ENCODE measurements around the gene CENPV. TPM values are rescaled to one million over a fixed set of nuclear protein-coding genes. Genes with fewer than 3 reads are reported as not detected.
"Not testable (repeated sequence)": the region's sequence is repeated elsewhere in the genome, so short reads cannot be mapped to it uniquely, and the experiment has no call there.

Gene CENPV
- total and polyA plus RNA-seq, 2 donors (not counting 3 experiments of a cell fraction or from before 2014, with no cell fraction given) = 38.2 to 41.6 TPM

- FAIRE-seq; dilution Hi-C loops (cut with MboI; ENCODE audit: extremely low pct_ligation_motif_present, low sequenced_read_pairs); DNase-seq (ENCODE audit: low read depth, low spot score): not testable (repeated sequence)
Measured at GRCh38 chr17:16296072-16296471, 57.2 kb downstream of the CENPV start.

GRCh38 chr17:16294560-16294959 lies 58.7 kb downstream of the CENPV start:
- Histone ChIP-seq H3K27me3 (ENCODE audit: control insufficient read depth in 2 of 2, insufficient read depth in 2 of 2, low read length in 2 of 2) (no peaks in the 10 kb centered on the region), H3K4me2 (ENCODE audit: insufficient read depth, low read length) (no peak overlapping the region), H3K79me2 (ENCODE audit: control insufficient read depth, insufficient read depth, low read length) (no peaks in the 10 kb centered on the region), H3K36me3 (ENCODE audit: control insufficient read depth in 2 of 2, extremely low read depth in 1 of 2, insufficient read depth in 2 of 2, low read length in 2 of 2) (no peaks in the 10 kb centered on the region), H3K4me1 (ENCODE audit: control insufficient read depth, extremely low read depth, insufficient read depth, low read length) (no peaks in the 10 kb centered on the region), H4K20me1 (replicated peaks; ENCODE audit: control insufficient read depth, extremely low read depth, insufficient read depth, low read length) (no peaks in the 10 kb centered on the region), H3K9me1 (replicated peaks; ENCODE audit: control insufficient read depth, extremely low read depth, insufficient read depth, low read length) (no peaks in the 10 kb centered on the region), H3K9me3 (replicated peaks; ENCODE audit: control insufficient read depth, insufficient read depth, low read length) (no peaks in the 10 kb centered on the region), H3K4me3 (replicated peaks in 1 of 3; ENCODE audit: insufficient read depth in 1 of 3, low read depth in 1 of 3, low read length in 3 of 3) (no peak overlapping the region), H3K9ac (replicated peaks; ENCODE audit: extremely low read depth, insufficient read depth, low read length) (no peak overlapping the region), H3K27ac (ENCODE audit: insufficient read depth, low read depth, low read length) (no peak overlapping the region), H2AFZ (ENCODE audit: low read depth, low read length) (no peak overlapping the region)
- FAIRE-seq = no peak
- no peak for TF ChIP-seq POLR2A (IDR thresholded peaks at IDR 0.05; ENCODE audit: low read depth, low read length)
- TF ChIP-seq GATA2 (IDR thresholded peaks at IDR 0.05; ENCODE audit: insufficient read depth, insufficient read length, low read depth, low read length) = no peak
- no peak for TF ChIP-seq POLR2AphosphoS5 (IDR thresholded peaks at IDR 0.05; ENCODE audit: insufficient read depth, low read depth, low read length)
- TF ChIP-seq EZH2 (IDR thresholded peaks at IDR 0.05; ENCODE audit: borderline replicate concordance, low read depth, low read length, severe bottlenecking) = no peak
- no peak for TF ChIP-seq CTCF (IDR thresholded peaks at IDR 0.05; ENCODE audit: extremely low read depth in 1 of 2, insufficient read depth in 1 of 2, low read depth in 1 of 2, low read length in 2 of 2)
- no peak for TF ChIP-seq JUN (IDR thresholded peaks at IDR 0.05; ENCODE audit: borderline replicate concordance, insufficient read depth, insufficient read length, low read depth)
- no peak for TF ChIP-seq MYC (IDR thresholded peaks at IDR 0.05; ENCODE audit: low read depth, low read length)
- no TSS peak for BruUV-seq (replicated peaks)
- POLR2A ChIA-PET = no interaction called here
- CTCF ChIA-PET = interaction anchor here (0.9 kb wide), 1 partner anchor 75 kb away, joined by 3 read pairs; no protein-coding TSS in a partner anchor
- dilution Hi-C loops (cut with MboI; ENCODE audit: extremely low pct_ligation_motif_present, low sequenced_read_pairs) = no loop called here
- intact Hi-C loops (cut with micrococcal nuclease) = no loop called here
- no peak for DNase-seq (ENCODE audit: low read depth, low spot score)

More at GRCh38 chr17:16296072-16296471, 57.2 kb downstream of the CENPV start:
- POLR2A ChIA-PET; H3K36me3 ChIP-seq (ENCODE audit: control insufficient read depth in 2 of 2, extremely low read depth in 1 of 2, insufficient read depth in 2 of 2, low read length in 2 of 2); H4K20me1 ChIP-seq (replicated peaks; ENCODE audit: control insufficient read depth, extremely low read depth, insufficient read depth, low read length); intact Hi-C loops (cut with micrococcal nuclease); BruUV-seq (replicated peaks); H3K9me3 ChIP-seq (replicated peaks; ENCODE audit: control insufficient read depth, insufficient read depth, low read length); H3K27me3 ChIP-seq (ENCODE audit: control insufficient read depth in 2 of 2, insufficient read depth in 2 of 2, low read length in 2 of 2); H3K9me1 ChIP-seq (replicated peaks; ENCODE audit: control insufficient read depth, extremely low read depth, insufficient read depth, low read length); H3K4me3 ChIP-seq (replicated peaks in 1 of 3; ENCODE audit: insufficient read depth in 1 of 3, low read depth in 1 of 3, low read length in 3 of 3); H3K27ac ChIP-seq (ENCODE audit: insufficient read depth, low read depth, low read length); H3K79me2 ChIP-seq (ENCODE audit: control insufficient read depth, insufficient read depth, low read length); H3K9ac ChIP-seq (replicated peaks; ENCODE audit: extremely low read depth, insufficient read depth, low read length); H3K4me2 ChIP-seq (ENCODE audit: insufficient read depth, low read length); H2AFZ ChIP-seq (ENCODE audit: low read depth, low read length); H3K4me1 ChIP-seq (ENCODE audit: control insufficient read depth, extremely low read depth, insufficient read depth, low read length): not testable (repeated sequence)
- CTCF ChIA-PET = interaction anchor here (0.9 to 1.7 kb wide), 3 partner anchors 9 to 23 kb away, joined by 3 to 4 read pairs (median 4); no protein-coding TSS in a partner anchor
